ENCODE data around the gene PLD2.

The PLD2 gene

DNA sequence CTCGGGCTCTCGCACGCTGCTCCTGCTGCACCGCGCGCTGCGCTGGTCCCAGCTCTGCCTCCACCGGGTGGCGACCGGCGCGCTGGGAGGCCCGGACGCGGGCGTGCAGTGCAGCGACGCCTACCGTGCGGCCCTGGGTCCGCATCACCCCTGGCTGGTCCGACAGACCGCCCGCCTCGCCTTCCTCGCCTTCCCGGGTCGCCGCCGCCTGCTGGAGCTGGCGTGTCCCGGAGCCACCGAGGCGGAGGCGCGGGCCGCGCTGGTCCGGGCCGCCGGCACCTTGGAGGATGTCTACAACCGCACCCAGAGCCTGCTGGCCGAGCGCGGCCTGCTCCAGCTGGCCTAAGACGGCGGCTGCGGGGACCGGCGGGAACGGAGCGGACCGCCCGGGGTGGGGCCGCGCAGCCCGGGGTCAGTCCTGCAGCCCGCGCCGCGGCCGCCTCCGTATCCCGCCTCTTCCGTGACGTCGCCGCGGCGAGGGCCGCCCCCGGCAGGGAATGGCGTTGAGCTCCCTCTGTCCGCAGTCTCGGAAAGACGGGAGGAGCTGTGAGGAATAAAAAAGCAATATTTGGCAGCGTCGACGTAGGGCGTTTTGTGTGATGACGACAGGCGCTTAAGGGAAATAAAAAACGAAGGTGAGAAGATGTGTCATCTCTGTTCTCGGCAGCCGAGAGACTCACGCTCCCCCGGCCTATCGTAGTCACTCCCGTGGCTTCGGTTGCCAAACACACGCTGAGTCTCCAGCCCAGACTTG lies 16.8 kb upstream of the PLD2 start (continued):
- TF ChIP-seq, protein P1, sequence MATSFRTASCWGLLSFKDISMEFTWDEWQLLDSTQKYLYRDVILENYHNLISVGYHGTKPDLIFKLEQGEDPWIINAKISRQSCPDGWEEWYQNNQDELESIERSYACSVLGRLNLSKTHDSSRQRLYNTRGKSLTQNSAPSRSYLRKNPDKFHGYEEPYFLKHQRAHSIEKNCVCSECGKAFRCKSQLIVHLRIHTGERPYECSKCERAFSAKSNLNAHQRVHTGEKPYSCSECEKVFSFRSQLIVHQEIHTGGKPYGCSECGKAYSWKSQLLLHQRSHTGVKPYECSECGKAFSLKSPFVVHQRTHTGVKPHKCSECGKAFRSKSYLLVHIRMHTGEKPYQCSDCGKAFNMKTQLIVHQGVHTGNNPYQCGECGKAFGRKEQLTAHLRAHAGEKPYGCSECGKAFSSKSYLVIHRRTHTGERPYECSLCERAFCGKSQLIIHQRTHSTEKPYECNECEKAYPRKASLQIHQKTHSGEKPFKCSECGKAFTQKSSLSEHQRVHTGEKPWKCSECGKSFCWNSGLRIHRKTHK (tag by site-specific recombination; IDR thresholded peaks at IDR 0.05) = no peak
- TF ChIP-seq ZNF2 (tag by site-specific recombination; IDR thresholded peaks at IDR 0.05) (no peak), ZNF776 (tag by site-specific recombination; IDR thresholded peaks at IDR 0.05; ENCODE audit: borderline replicate concordance) (no peak), ZNF621 (tag by site-specific recombination; IDR thresholded peaks at IDR 0.05) (no peak), ZNF558 (tag by site-specific recombination; IDR thresholded peaks at IDR 0.05) (no peak), ZEB2 (tag by site-specific recombination; IDR thresholded peaks at IDR 0.05) (peak; percentile 79), ZNF76 (tag by site-specific recombination; IDR thresholded peaks at IDR 0.05; ENCODE audit: borderline replicate concordance, low read depth) (peak; percentile 78; the same call in 1 of the 2 replicates), ZNF600 (tag by site-specific recombination; IDR thresholded peaks at IDR 0.05) (peak; percentile 76), EGR2 (tag by site-specific recombination; IDR thresholded peaks at IDR 0.05; ENCODE audit: low read depth) (no peak), TRIM28 (IDR thresholded peaks at IDR 0.05; ENCODE audit: borderline replicate concordance, low read length) (no peak), ZNF555 (tag by site-specific recombination; conservative IDR thresholded peaks at IDR 0.05) (no peak), ZNF112 (tag by site-specific recombination; IDR thresholded peaks at IDR 0.05) (no peak), ZNF121 (tag by site-specific recombination; IDR thresholded peaks at IDR 0.05) (no peak), ZNF302 (tag by site-specific recombination; IDR thresholded peaks at IDR 0.05; ENCODE audit: low read depth) (no peak), REPIN1 (tag by site-specific recombination; IDR thresholded peaks at IDR 0.05; ENCODE audit: low read depth) (no peak), ZNF707 (tag by site-specific recombination; IDR thresholded peaks at IDR 0.05) (no peak), KLF16 (tag by site-specific recombination; IDR thresholded peaks at IDR 0.05) (no peak), ZNF433 (tag by site-specific recombination; IDR thresholded peaks at IDR 0.05; ENCODE audit: low read depth) (no peak), HOXA7 (CRISPR knock-in tag; IDR thresholded peaks at IDR 0.05; ENCODE audit: borderline replicate concordance) (no peak), ZNF701 (tag by site-specific recombination; IDR thresholded peaks at IDR 0.05) (no peak), ZNF530 (tag by site-specific recombination; IDR thresholded peaks at IDR 0.05; ENCODE audit: low read depth) (no peak), GLI4 (tag by site-specific recombination; IDR thresholded peaks at IDR 0.05) (no peak)
- TF ChIP-seq, protein P2, sequence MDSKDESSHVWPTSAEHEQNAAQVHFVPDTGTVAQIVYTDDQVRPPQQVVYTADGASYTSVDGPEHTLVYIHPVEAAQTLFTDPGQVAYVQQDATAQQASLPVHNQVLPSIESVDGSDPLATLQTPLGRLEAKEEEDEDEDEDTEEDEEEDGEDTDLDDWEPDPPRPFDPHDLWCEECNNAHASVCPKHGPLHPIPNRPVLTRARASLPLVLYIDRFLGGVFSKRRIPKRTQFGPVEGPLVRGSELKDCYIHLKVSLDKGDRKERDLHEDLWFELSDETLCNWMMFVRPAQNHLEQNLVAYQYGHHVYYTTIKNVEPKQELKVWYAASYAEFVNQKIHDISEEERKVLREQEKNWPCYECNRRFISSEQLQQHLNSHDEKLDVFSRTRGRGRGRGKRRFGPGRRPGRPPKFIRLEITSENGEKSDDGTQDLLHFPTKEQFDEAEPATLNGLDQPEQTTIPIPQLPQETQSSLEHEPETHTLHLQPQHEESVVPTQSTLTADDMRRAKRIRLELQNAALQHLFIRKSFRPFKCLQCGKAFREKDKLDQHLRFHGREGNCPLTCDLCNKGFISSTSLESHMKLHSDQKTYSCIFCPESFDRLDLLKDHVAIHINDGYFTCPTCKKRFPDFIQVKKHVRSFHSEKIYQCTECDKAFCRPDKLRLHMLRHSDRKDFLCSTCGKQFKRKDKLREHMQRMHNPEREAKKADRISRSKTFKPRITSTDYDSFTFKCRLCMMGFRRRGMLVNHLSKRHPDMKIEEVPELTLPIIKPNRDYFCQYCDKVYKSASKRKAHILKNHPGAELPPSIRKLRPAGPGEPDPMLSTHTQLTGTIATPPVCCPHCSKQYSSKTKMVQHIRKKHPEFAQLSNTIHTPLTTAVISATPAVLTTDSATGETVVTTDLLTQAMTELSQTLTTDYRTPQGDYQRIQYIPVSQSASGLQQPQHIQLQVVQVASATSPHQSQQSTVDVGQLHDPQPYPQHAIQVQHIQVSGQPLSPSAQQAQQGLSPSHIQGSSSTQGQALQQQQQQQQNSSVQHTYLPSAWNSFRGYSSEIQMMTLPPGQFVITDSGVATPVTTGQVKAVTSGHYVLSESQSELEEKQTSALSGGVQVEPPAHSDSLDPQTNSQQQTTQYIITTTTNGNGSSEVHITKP (tag by site-specific recombination; IDR thresholded peaks at IDR 0.05) = peak; percentile 81
- TF ChIP-seq, protein P3, sequence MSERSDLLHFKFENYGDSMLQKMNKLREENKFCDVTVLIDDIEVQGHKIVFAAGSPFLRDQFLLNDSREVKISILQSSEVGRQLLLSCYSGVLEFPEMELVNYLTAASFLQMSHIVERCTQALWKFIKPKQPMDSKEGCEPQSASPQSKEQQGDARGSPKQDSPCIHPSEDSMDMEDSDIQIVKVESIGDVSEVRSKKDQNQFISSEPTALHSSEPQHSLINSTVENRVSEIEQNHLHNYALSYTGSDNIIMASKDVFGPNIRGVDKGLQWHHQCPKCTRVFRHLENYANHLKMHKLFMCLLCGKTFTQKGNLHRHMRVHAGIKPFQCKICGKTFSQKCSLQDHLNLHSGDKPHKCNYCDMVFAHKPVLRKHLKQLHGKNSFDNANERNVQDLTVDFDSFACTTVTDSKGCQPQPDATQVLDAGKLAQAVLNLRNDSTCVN (tag by site-specific recombination; optimal IDR thresholded peaks at IDR 0.05) = peak; percentile 87
- TF ChIP-seq, protein P4, sequence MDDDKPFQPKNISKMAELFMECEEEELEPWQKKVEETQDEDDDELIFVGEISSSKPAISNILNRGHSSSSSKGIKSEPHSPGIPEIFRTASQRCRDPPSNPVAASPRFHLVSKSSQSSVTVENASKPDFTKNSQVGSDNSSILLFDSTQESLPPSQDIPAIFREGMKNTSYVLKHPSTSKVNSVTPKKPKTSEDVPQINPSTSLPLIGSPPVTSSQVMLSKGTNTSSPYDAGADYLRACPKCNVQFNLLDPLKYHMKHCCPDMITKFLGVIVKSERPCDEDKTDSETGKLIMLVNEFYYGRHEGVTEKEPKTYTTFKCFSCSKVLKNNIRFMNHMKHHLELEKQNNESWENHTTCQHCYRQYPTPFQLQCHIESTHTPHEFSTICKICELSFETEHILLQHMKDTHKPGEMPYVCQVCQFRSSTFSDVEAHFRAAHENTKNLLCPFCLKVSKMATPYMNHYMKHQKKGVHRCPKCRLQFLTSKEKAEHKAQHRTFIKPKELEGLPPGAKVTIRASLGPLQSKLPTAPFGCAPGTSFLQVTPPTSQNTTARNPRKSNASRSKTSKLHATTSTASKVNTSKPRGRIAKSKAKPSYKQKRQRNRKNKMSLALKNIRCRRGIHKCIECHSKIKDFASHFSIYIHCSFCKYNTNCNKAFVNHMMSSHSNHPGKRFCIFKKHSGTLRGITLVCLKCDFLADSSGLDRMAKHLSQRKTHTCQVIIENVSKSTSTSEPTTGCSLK (tag by site-specific recombination; IDR thresholded peaks at IDR 0.05) = no peak
- TF ChIP-seq, protein P5, sequence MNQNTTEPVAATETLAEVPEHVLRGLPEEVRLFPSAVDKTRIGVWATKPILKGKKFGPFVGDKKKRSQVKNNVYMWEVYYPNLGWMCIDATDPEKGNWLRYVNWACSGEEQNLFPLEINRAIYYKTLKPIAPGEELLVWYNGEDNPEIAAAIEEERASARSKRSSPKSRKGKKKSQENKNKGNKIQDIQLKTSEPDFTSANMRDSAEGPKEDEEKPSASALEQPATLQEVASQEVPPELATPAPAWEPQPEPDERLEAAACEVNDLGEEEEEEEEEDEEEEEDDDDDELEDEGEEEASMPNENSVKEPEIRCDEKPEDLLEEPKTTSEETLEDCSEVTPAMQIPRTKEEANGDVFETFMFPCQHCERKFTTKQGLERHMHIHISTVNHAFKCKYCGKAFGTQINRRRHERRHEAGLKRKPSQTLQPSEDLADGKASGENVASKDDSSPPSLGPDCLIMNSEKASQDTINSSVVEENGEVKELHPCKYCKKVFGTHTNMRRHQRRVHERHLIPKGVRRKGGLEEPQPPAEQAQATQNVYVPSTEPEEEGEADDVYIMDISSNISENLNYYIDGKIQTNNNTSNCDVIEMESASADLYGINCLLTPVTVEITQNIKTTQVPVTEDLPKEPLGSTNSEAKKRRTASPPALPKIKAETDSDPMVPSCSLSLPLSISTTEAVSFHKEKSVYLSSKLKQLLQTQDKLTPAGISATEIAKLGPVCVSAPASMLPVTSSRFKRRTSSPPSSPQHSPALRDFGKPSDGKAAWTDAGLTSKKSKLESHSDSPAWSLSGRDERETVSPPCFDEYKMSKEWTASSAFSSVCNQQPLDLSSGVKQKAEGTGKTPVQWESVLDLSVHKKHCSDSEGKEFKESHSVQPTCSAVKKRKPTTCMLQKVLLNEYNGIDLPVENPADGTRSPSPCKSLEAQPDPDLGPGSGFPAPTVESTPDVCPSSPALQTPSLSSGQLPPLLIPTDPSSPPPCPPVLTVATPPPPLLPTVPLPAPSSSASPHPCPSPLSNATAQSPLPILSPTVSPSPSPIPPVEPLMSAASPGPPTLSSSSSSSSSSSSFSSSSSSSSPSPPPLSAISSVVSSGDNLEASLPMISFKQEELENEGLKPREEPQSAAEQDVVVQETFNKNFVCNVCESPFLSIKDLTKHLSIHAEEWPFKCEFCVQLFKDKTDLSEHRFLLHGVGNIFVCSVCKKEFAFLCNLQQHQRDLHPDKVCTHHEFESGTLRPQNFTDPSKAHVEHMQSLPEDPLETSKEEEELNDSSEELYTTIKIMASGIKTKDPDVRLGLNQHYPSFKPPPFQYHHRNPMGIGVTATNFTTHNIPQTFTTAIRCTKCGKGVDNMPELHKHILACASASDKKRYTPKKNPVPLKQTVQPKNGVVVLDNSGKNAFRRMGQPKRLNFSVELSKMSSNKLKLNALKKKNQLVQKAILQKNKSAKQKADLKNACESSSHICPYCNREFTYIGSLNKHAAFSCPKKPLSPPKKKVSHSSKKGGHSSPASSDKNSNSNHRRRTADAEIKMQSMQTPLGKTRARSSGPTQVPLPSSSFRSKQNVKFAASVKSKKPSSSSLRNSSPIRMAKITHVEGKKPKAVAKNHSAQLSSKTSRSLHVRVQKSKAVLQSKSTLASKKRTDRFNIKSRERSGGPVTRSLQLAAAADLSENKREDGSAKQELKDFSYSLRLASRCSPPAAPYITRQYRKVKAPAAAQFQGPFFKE (tag by site-specific recombination; IDR thresholded peaks at IDR 0.05; ENCODE audit: borderline replicate concordance) = no peak

Measured in HEK293 (cell line).